Prostate gland (tissue), 2 donors: ENCODE data around the gene LAS1L. TPM values are rescaled to one million over a fixed set of nuclear protein-coding genes. Genes with fewer than 3 reads are reported as not detected.

Experiments used
- DNase-seq: peaks from one replicate; pipeline ENCODE4 v3.0.0-alpha.2; 2019; ENCODE audit warnings: low spot score
- H3K27ac ChIP-seq, 2 donors: fragments of 200-600 bp; sonication (generic); 2 replicates each; pipeline ENCODE4 v1.5.1; 2017 to 2019
- H3K27me3 ChIP-seq: fragments of 200-600 bp; sonication (generic); replicated peaks from 2 replicates; pipeline ENCODE4 v1.5.1; 2019; ENCODE audit not compliant: insufficient read depth
- H3K36me3 ChIP-seq, 2 donors: fragments of 200-600 bp; sonication (generic); 1 replicate in 1 of 2; 2 replicates in 1 of 2; pipeline versions ENCODE4 v1.5.1 to v1.8.1; 2017 to 2019
- H3K4me1 ChIP-seq: fragments of 200-600 bp; sonication (generic); replicated peaks from 2 replicates; pipeline ENCODE4 v1.5.1; 2019
- H3K4me3 ChIP-seq, 2 donors: fragments of 200-600 bp; sonication (generic); 2 replicates each; pipeline ENCODE4 v1.5.1; 2017 to 2019
- H3K9me3 ChIP-seq: fragments of 200-600 bp; sonication (generic); 2 replicates; pipeline ENCODE4 v1.5.1; 2017
- CTCF ChIP-seq, 4 experiments: fragments of 200-600 bp in 2 of 4; fragments of 450-650 bp in 2 of 4; sonication (generic) in 2 of 4; IDR thresholded peaks; 1 replicate in 3 of 4; 2 replicates in 1 of 4; pipeline ENCODE4 v1.5.1; 2016 to 2019; ENCODE audit warnings: antibody characterized with exemption in 4 of 4, mild to moderate bottlenecking in 2 of 4, moderate library complexity in 2 of 4
- POLR2A ChIP-seq: fragments of 450-650 bp; IDR thresholded peaks from one replicate; pipeline ENCODE4 v1.6.1; 2016; ENCODE audit warnings: antibody characterized with exemption, mild to moderate bottlenecking
- POLR2AphosphoS5 ChIP-seq: sonication (generic); formaldehyde crosslinking; IDR thresholded peaks from one replicate; pipeline ENCODE4 v1.6.1; 2017; ENCODE audit warnings: antibody characterized with exemption
- WGBS: methylation state at CpG from one replicate; pipeline ENCODE4 v1.1.5; 2018; 5-methylcytosine and 5-hydroxymethylcytosine counted together
- intact Hi-C: fragments of 100-400 bp; cut with DNase I; formaldehyde crosslinking; loops from one replicate; pipeline ENCODE4 v1.14.2; 2022
- total RNA-seq, 2 donors: library from RNA; depleted of rRNA; stranded (reverse); fragments of >200 nt; gene quantifications; one replicate each; pipeline ENCODE4 v1.1.0, GENCODE V29; 2016

Gene LAS1L
- total RNA-seq, result 10 to 100 TPM; 23.5 to 57.3 TPM

- Histone ChIP-seq H3K4me3 (peak within 1 kb of the TSS; percentile 50 to 53), H3K36me3 (no peaks in the 10 kb centered on the region), H3K9me3 (no peaks in the 10 kb centered on the region), H3K27me3 (no peaks in the 10 kb centered on the region), H3K27ac (peak within 1 kb of the TSS in 1 of 2 donors; percentile 39), H3K4me1 (no peaks in the 10 kb centered on the region)
- whole genome bisulfite sequencing, result 2% methylated on average over 30 of the region's 50 CpGs
- intact Hi-C loops, result no loop called here
- TF ChIP-seq POLR2A, result no peak
- TF ChIP-seq POLR2AphosphoS5, result peak; percentile 80
- DNase-seq, result peak; percentile 84
Measured at GRCh38 chrX:65534450-65535292, at the start of gene LAS1L. Gene LAS1L (minus strand): TSS chrX:65534787. CDS start chrX:65534715, 72 bp downstream.

GRCh38 chrX:65582450-65583082 is 48.0 kb upstream of the LAS1L start:
- DNase-seq, result no peak
- intact Hi-C loops, result loop anchor here (5.0 kb wide), 1 partner anchor 405 kb away; no protein-coding TSS in a partner anchor
- 59% methylated on average over 4 of the region's 4 CpGs for whole genome bisulfite sequencing
- Histone ChIP-seq H3K4me1 (no peaks in the 10 kb centered on the region), H3K36me3 (no peaks in the 10 kb centered on the region), H3K27me3 (no peaks in the 10 kb centered on the region), H3K27ac (no peak overlapping the region), H3K4me3 (no peak overlapping the region), H3K9me3 (no peaks in the 10 kb centered on the region)
- TF ChIP-seq POLR2AphosphoS5 (no peak), POLR2A (no peak), CTCF (IDR thresholded peaks at IDR 0.05) (no peak)

GRCh38 chrX:65581661-65582339 is 47.2 kb upstream of the LAS1L start:
- Histone ChIP-seq H3K4me1 (no peaks in the 10 kb centered on the region), H3K27ac (no peak overlapping the region), H3K9me3 (no peaks in the 10 kb centered on the region), H3K4me3 (no peak overlapping the region), H3K36me3 (no peaks in the 10 kb centered on the region), H3K27me3 (no peaks in the 10 kb centered on the region)
- TF ChIP-seq CTCF (IDR thresholded peaks at IDR 0.05) (peak in 3 of 4 experiments; percentile 63 to 72 (median 71)), POLR2AphosphoS5 (no peak), POLR2A (no peak)
- WGBS, result 9% methylated on average over 12 of the region's 12 CpGs
- intact Hi-C loops, result loop anchor here (5.0 kb wide), 1 partner anchor 406 kb away; no protein-coding TSS in a partner anchor
- DNase-seq, result peak; percentile 32

GRCh38 chrX:65578346-65578745 is 43.8 kb upstream of the LAS1L start:
- Histone ChIP-seq H3K27ac (no peak overlapping the region), H3K9me3 (no peaks in the 10 kb centered on the region), H3K4me1 (no peaks in the 10 kb centered on the region), H3K27me3 (no peaks in the 10 kb centered on the region), H3K4me3 (no peak overlapping the region), H3K36me3 (no peaks in the 10 kb centered on the region)
- no peak for DNase-seq
- no peak for TF ChIP-seq POLR2AphosphoS5
- no peak for TF ChIP-seq POLR2A
- TF ChIP-seq CTCF (IDR thresholded peaks at IDR 0.05), result no peak
- intact Hi-C loops, result no loop called here

GRCh38 chrX:65576160-65576559 is 41.6 kb upstream of the LAS1L start:
- H3K4me1 ChIP-seq, result no peaks in the 10 kb centered on the region
- intact Hi-C loops, result no loop called here
- no peak for DNase-seq
- H3K27ac ChIP-seq, result no peak overlapping the region
- H3K36me3 ChIP-seq, result no peaks in the 10 kb centered on the region
- TF ChIP-seq CTCF (IDR thresholded peaks at IDR 0.05) (no peak), POLR2AphosphoS5 (no peak)
- no peak overlapping the region for H3K4me3 ChIP-seq
- H3K27me3 ChIP-seq, result no peaks in the 10 kb centered on the region
- H3K9me3 ChIP-seq, result no peaks in the 10 kb centered on the region
